Activated gamma-delta T cell treated with anti-CD3 and anti-CD28 coated beads, Interleukin-2, amount 50 U/mL, for 16 hours (primary cell): Measurements from ENCODE around the gene SDK2.

ENCODE experiments used
- DNase-seq: peaks from one replicate; pipeline ENCODE4 v3.0.0-alpha.2; 2020; ENCODE audit warnings: low read depth

The SDK2 gene

DNA sequence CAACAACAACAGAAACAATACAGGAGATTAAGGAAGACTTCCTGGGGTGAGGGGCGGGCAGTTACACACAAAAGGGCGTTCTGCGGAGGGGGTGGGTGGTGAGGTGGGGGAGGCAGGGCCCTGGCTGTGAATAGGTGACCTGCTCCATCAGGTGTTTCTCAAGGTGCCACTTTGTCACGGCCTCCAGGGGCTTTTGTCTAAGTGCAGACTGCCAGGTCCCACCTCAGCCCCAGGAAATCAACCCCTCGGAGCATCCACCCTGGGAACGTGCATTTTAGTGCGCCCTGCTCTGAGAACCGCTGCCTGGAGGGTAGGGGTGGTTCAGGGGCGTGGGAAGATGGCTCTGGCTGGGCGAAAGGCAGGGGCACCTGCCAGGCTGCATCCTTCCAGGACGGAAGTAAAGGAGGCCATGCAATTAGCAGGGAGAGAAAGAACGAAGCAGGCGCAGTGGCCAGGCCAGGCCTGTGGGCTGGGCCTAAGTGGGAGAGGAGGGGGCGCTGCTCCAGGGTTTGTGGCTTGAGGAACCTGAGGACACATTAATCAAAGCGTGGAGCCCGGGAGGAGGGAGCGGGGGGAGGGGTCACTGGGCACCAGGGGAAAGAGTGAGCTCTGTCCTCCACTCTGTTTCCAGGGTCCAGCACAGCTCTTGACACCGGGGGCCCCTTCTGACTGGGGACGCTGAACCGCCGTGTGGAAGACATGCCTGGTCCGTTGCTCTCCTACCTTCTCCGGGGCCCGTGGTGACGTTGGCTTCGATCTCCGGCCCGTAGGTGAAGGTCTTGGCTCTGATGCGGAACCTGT lies 283.1 kb downstream of the SDK2 start:
- no peak for DNase-seq

DNA sequence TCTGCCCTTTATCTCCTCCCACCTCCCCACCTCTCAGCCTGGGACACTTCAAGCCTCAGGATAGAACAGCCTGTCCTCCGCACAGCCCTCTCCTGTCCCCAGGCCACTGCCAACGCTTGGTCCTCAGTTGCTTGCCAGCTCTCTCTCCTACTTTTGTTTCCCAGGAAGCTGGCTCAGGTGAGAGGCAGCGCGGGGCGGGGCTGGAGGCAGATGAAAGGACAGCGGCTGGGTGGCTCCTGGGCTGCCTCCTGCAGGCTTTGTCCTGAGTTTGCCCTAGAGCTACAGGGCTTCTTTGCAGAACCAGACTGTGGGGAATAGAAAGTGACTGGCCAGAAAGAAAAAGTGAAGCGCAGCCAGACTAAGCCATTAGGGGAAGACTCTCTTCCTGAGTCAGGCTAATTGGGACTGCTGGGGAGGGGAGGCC lies 284.2 kb downstream of the SDK2 start:
- DNase-seq = no peak

DNA sequence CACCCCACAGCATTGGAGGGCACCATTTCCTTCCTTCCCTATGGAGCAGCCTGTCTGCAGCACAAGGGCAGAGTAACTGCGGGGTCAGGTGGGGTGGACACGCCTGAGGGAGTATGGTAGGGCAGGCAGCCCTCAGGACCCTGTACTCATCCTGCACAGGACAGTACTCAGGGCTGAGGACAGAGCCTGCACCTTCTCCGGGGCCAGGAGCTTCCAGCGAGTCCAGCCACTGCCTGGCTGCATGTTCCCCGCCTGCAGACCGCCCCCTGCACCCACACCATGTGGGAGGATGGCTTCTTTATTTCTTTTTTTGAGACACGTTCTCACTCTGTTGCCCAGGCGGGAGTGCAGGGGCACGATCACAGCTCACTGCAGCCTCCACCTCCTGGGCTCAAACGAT lies 284.9 kb downstream of the SDK2 start:
- no peak for DNase-seq

DNA sequence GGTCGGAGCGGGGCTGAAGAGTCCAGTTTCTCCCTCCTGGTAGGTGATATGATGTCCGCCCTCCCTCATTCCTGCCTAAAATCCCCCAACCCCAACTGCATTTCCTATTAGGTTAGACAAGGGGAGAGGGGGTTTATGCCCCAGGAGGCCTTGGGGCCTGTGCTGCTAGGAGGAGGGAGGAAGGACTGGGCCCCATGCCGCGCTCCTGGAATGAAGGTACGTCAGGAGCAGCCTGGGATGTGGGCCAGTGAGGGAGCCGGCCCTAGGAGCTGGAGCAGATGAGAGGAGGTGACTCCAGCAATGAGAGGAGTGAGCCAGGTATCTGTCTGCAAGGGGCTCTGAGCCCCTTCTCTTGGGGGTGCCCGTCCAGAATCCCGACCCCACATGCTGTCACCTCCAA lies 285.6 kb downstream of the SDK2 start:
- no peak for DNase-seq

GRCh38 chr17:73357981-73358380 lies 286.3 kb downstream of the SDK2 start:
- DNase-seq = no peak

DNA sequence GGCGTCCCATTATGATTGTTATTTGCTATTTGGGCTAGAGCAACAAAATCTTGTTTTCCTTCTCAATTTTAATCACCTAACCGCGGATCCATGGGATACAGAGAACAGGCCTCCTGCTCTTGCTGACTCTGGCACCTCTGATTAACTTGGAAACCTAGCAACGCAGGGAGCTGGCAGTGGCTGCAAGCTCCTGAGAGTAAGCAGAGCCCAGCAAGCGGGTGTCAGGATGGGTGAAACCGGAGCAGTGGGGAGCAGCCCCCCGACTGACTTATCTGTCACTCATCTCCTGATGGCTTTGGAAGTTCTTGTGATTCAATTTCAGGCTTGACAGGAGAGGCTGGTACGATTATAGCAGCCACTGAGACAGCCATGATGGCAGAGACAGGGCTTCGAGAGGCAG lies 286.9 kb downstream of the SDK2 start:
- DNase-seq = no peak

DNA sequence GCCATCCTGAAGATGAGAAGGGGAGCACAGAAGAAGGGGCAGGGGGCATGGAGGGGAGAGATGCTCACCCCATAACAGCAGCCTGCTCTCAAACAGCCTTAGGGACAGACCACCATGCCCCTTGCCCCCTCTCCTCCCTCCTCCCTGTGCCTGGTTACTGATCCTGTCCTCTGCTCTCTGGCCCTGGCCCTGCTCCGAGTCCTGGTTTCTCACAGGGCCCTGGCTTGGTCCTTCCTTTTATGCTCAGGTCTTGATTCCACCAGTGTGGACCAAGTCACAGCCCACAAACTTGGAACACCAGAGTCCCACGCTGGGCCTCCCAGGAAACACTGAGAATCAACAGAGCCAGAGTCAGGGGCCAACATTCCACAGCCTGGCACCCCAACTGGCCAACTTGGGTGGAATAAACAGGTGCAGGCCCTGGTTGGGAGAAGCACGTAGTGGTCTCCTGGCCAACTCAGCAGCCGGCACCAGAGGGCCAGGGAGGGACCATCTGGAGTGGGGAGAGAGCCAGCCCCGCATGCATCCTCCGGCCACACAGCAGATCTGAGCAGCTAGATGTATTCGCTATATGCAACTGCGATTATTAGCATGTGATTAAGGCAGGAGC lies 287.6 kb downstream of the SDK2 start:
- DNase-seq = no peak

DNA sequence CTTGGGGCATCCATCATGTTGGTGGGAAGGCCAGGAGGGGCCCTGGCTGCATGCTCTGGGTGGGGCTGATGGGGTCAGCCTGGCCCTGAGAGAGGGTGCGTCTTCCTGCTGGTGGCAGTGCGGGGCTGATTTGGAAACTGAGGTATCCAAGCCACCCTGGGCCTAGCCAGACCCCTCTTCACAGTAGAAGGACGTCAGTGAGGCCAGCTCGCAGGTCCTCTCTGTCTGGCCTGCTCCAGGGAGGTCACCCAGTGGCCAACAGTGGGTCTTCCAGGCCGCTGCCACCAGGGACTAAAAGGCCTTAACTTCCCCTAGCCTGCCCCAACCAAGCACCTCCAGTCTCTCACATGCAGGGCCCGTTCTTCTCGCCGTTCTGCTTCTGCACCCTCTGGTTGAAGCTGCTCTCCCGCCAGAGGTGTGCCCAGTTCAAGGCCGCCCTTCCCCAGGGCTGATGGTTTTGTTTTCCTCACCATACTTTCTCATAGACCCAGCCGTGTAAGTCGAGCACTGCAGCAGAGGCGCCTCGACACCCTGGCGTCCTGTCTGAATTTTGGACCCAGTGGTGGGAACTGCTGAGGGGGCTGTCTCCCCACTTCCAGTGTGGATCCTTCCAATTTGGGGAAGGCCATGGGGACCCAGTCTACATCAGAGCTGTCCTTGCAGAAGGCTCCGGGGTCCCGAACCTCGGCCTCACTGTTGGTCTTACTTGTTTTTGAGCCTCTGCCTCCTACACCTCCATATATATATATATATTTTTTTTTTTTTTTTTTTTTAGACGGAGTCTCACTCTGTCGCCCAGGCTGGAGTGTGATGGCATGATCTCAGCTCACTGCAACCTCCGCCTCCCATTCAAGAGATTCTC lies 289.6 kb downstream of the SDK2 start:
- DNase-seq = no peak

DNA sequence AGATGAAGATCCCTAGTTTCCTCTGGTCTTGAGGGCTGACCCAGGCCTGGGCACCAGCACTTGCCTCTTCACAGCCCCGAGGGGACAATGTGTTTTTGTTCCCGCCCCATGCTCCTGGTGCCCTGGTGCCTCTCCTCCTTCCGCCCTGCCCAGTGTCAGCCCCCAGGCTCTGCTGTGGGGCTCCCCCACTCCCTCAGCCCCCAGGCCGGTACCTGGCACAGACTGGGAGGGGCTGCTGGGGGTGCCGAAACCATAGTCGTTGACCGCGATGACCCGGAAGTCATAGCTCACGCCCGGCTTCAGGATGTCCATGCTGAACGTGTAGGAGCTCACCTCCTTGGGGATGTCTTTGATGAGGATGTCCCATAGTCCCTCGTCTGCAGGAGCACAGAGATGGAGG lies 292.0 kb downstream of the SDK2 start:
- no peak for DNase-seq

DNA sequence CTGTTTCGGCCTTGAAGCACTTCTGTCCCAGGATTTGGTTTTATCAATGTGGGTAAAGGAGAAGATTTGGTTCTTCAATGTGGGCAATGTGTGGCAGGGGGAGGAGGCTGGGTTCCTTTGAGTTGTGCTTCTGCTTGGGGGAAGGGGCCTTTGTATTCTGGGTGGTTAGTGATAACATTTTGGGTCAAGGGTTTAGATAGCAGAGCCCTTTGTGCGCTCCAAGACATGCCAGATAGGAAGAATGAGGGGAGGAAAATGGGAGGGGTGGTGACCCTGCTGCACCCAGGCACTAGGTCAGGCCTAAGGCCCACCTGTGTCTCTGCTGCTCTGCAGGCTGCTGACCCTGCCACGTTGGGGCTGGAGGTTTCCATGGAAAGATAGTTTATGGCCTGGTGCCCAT lies 292.5 kb downstream of the SDK2 start:
- DNase-seq = no peak

DNA sequence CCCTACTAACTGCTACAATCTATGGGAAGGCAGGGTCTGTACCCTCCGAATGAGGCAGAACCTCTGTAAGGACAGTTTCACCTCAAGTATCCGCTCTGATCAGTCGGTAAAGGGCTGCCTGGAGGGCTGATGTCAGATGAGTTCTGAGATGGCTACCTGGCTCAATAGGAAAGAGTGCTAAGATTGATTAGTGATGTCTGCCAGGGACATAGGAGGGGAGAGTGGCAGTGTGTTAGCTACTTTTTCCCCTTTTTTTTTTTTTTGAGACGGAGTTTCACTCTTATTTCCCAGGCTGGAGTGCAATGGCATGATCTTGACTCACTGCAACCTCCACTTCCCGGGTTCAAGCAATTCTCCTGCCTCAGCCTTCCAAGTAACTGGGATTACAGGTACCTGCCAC lies 293.4 kb downstream of the SDK2 start:
- no peak for DNase-seq

DNA sequence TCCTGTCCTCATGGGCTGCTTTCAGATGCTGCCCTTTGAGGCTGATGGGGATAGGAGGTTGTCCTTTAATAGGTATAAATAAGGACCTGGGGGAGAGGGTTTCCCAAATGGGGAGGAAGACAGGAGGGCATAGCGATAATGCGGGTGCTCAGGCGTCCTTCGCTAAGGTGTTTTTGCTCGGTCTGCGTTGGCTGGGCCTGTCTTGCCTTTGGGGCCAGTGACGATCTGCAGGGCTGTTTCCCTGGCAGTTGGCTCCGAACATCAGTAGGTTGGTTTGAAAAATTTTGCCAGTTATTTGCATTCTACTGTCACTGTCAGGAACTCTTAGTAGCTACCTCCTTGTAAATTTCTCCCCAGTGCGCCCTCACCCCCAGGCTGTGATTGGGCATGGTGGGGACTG lies 294.6 kb downstream of the SDK2 start:
- DNase-seq = no peak

- DNase-seq = no peak
Measured at GRCh38 chr17:73349138-73349537, 295.1 kb downstream of the SDK2 start.

DNA sequence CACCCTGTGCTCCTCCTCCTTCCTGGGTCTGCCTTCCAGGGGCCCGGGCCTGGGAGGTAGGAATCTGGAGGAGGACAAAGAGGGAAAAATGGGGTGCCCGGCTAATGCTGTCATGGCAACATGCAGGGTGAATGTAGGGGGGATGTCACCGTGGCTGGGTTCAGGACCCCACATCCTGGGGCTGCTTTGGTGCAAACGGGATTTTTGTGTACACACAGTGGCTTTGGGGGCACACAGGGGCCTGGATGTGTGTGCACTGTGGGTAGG lies 295.5 kb downstream of the SDK2 start:
- no peak for DNase-seq

DNA sequence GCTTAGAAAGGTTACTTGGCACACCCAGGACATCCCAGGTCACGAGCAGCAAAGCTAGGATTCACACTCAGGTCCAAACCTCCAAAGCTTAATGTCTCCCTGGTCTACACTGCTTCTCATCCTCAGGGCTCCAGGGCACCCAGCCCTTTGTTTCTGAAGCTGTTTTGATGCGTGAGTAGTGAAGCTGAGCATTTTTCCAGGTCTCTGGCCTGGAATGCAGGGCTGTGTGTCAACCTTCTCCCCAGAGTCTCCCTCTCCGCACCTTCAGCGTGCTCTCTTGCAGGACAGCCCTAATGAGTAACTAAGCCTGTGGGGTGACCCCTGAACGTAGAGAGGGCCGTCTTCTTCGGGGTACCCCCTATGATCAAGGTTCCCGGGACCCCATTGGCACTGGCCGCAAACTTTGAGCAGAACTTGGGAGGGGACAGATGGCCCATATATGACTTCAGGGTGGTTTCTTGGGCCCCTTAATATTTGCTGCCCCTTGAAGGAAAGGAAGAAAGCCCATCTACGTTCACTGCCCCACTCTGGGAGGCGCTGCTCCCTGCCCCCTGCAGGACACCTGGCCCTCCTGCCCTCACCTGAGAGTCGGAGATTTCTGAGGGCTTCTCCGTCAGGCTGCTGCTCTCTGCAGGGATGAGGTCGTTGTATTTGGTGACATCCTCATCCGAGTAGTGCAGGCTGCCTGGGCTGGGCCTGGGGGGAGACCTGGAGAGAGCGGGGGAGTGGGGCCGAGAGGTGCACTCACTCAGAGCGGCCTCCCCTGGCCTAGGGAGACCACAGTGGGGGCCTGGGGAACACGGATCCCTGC lies 296.0 kb downstream of the SDK2 start:
- DNase-seq = no peak

GRCh38 chr17:73347351-73347750 lies 296.9 kb downstream of the SDK2 start:
- no peak for DNase-seq

- DNase-seq = no peak
Measured at GRCh38 chr17:73346501-73347162, 297.6 kb downstream of the SDK2 start.

DNA sequence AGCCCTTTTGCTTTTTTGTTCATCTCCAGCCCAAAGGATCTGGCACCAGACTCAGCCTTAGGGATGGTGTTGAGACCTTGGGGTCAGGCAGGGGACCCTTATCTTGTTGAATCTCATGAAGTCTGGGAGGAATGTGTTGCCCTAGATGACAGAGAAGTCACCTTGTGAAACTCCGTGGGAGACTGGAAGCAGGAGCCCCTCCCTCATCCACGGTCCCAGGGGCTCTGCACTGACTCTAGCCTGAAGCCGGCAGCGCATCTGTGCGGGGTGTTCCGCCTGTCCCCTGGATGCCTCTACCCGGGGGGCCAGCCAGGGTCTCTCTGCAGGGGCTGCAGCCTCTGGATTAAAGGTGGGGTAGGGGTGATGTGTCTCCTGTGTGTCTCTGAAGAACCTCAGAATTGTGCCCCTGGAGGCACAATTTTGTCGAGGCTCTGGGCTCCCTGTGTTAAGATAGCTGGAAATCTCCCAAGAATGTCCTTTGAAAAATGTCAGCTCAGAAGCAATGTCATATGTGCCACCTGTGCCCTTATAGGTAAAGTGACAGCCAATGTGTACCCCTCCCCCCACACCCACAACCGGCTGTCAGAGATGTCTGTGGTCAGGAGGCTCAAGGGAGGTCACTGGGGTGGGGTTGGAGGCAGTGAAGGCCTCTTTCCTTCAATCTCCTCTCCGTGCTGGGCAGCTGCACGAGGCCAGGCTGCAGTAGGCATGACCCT lies 300.3 kb downstream of the SDK2 start:
- no peak for DNase-seq

DNA sequence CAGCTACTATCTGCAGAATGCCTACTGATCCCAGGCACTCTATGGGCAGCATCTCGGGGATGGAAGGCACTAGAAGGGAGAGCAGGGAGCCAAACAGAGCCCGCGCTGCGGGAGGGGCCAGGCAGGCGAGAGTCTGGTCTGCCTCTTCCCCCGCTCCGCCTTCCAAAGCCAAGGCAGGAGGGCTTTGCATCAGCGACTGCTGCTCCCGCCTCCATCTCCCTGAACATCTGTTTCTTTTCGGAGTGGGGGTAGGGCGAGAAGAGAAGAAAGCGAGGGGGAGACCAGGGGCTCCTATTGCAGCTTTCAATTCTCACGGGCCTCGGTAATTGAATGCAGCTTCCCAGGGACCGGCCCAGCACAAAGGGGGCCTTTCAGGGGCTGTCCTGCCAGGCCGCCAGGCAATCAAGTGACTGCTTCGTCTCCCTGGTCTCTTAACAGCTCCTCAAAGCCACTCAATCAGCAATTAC lies 301.0 kb downstream of the SDK2 start:
- no peak for DNase-seq

DNA sequence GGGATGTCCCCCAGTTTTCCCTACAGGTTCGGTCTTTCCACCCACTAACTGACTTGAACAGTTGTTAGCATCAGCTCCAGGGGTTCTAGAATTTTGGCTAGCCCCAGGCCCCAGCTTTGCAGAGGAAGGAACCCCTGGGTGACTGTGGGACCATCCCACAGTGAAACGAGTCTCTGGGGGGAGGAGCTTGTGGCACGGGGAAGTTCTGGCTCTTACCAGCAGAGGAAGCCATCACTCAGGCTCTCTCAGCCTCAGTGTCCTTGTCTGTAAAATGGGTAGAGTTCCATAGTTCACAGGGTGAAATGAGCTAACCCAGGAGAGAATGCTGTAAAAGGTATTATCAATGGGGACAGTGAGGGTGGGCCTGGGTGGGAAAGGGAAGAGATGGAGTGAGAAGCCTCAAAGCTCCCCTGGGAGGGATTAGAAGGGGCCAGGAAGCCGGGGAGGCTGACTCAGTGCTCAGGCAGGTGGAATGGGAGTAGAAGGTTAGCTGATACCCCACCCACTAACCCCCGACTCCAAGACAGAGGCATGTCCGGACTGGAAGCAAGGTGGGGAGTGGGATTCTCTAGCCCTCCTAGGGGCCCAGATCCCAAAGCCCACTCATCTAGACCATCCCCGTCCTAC lies 301.6 kb downstream of the SDK2 start:
- DNase-seq = no peak
